Keratinocyte (primary cell): Measurements from ENCODE around the gene TMEM260. TPM values are rescaled to one million over a fixed set of nuclear protein-coding genes. Genes with fewer than 3 reads are reported as not detected.

Experiments used
- DNase-seq: peaks from one replicate; pipeline ENCODE4 v3.0.0-alpha.2; 2011; ENCODE audit warnings: low read depth, missing footprints, low spot score
- FAIRE-seq: peaks from 2 replicates; lab custom pipeline; 2011; peaks lifted over from hg19 to GRCh38; lab: Jason Lieb, UNC
- H2AFZ ChIP-seq: 2 replicates; pipeline ENCODE4 v1.6.0; 2012; ENCODE audit warnings: low read length, control low read depth, inconsistent platforms; ENCODE audit not compliant: control insufficient read depth
- H3K27ac ChIP-seq: 2 replicates; pipeline ENCODE4 v1.5.1; 2011; ENCODE audit warnings: low read length; ENCODE audit not compliant: control insufficient read depth, insufficient read depth
- H3K27me3 ChIP-seq: 3 replicates; pipeline ENCODE4 v1.6.0; 2011; ENCODE audit warnings: low read length; ENCODE audit not compliant: control insufficient read depth, insufficient read depth; ENCODE audit errors: extremely low read depth
- H3K36me3 ChIP-seq, 2 experiments: 2 replicates in 1 of 2; 3 replicates in 1 of 2; pipeline ENCODE4 v1.5.1; 2011; ENCODE audit warnings: low read length in 2 of 2, mild to moderate bottlenecking in 1 of 2; ENCODE audit not compliant: control insufficient read depth in 2 of 2, insufficient read depth in 2 of 2; ENCODE audit errors: extremely low read depth in 1 of 2
- H3K4me1 ChIP-seq: 3 replicates; pipeline ENCODE4 v1.5.1; 2011; ENCODE audit warnings: low read length; ENCODE audit not compliant: control insufficient read depth, insufficient read depth; ENCODE audit errors: extremely low read depth
- H3K4me2 ChIP-seq: 3 replicates; pipeline ENCODE4 v1.6.0; 2011; ENCODE audit warnings: low read depth, low read length; ENCODE audit not compliant: control insufficient read depth, insufficient read depth; ENCODE audit errors: extremely low read depth
- H3K4me3 ChIP-seq, 3 experiments: fragments of 200-600 bp in 1 of 3; sonication (generic) in 1 of 3; 2 replicates in 2 of 3; 3 replicates in 1 of 3; pipeline ENCODE4 v1.5.1; 2011 to 2016; ENCODE audit warnings: low read length in 3 of 3, mild to moderate bottlenecking in 3 of 3, control low read depth in 2 of 3, inconsistent platforms in 1 of 3, low read depth in 1 of 3, mixed read lengths in 1 of 3, mixed run types in 1 of 3, moderate library complexity in 1 of 3; ENCODE audit not compliant: control insufficient read depth in 2 of 3, insufficient read depth in 2 of 3; ENCODE audit errors: extremely low read depth in 1 of 3
- H3K79me2 ChIP-seq: 2 replicates; pipeline ENCODE4 v1.6.0; 2012; ENCODE audit warnings: low read length; ENCODE audit not compliant: control insufficient read depth, insufficient read depth
- H3K9ac ChIP-seq: 3 replicates; pipeline ENCODE4 v1.6.0; 2011; ENCODE audit warnings: low read length; ENCODE audit not compliant: control insufficient read depth, insufficient read depth; ENCODE audit errors: extremely low read depth
- H3K9me1 ChIP-seq: 3 replicates; pipeline ENCODE4 v1.6.0; 2011; ENCODE audit warnings: low read length; ENCODE audit not compliant: control insufficient read depth, insufficient read depth; ENCODE audit errors: extremely low read depth
- H3K9me3 ChIP-seq: 2 replicates; pipeline ENCODE4 v1.5.1; 2012; ENCODE audit warnings: low read depth, low read length; ENCODE audit not compliant: control insufficient read depth
- H4K20me1 ChIP-seq: 3 replicates; pipeline ENCODE4 v1.6.0; 2011; ENCODE audit warnings: low read length; ENCODE audit not compliant: control insufficient read depth, insufficient read depth; ENCODE audit errors: extremely low read depth
- EZH2 ChIP-seq: IDR thresholded peaks from one replicate; pipeline ENCODE4 v1.6.1; 2012; ENCODE audit warnings: inconsistent platforms, mild to moderate bottlenecking, low read length, moderate library complexity
- dilution Hi-C: fragments of 300-500 bp; cut with MboI; formaldehyde crosslinking; loops from one replicate; pipeline ENCODE4 v1.7.0; 2020; ENCODE audit warnings: low sequenced_read_pairs; ENCODE audit not compliant: extremely low pct_ligation_motif_present
- polyA plus RNA-seq, 5 experiments: library from polyadenylated mRNA; depleted of rRNA in 3 of 5; stranded (reverse) in 3 of 5; stranded (forward) in 1 of 5; unstranded in 1 of 5; fragments of >200 nt; gene quantifications; 1 replicate in 1 of 5; 2 replicates in 3 of 5; 3 replicates in 1 of 5; pipeline versions ENCODE4 v1.2.1 to v1.2.3, GENCODE V29; 2011 to 2012; ENCODE audit warnings: missing spikeins in 2 of 5, low read depth in 1 of 5, low replicate concordance in 1 of 5
- TF ChIP-seq, protein P1 (sequence below), 3 experiments: IDR thresholded peaks in 1 of 3; conservative IDR thresholded peaks in 1 of 3; optimal IDR thresholded peaks in 1 of 3; 2 replicates in 2 of 3; 3 replicates in 1 of 3; pipeline versions ENCODE3 to v1.5.1; 2011; ENCODE audit warnings: low read length in 3 of 3, mild to moderate bottlenecking in 3 of 3, moderate library complexity in 2 of 3, control low read depth in 1 of 3, inconsistent platforms in 1 of 3; ENCODE audit not compliant: insufficient read depth in 2 of 3; ENCODE audit errors: extremely low read depth in 1 of 3

Gene TMEM260
- polyA plus RNA-seq, 1 donor (not counting 4 experiments of a cell fraction or from before 2014, with no cell fraction given) = 13.1 TPM

DNA sequence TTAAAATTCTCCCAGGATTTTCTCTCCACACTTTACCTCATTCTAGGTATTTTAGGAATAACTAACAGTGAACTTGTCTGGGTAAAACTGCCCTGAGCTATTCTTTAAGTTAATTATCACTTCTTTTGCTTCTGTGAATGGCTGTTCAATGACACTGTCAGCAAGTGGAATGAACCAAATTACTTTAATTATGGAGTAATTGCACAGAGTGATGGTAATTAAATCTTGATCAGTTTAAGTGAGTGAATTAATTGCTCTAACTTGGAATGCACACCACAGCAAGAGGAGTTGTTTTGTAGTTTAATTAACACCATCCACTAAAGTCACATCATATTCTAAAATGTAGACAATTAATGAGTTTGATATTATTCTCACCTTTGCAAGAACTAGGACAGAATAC lies 36.2 kb upstream of the TMEM260 start:
- TF ChIP-seq, protein P1, sequence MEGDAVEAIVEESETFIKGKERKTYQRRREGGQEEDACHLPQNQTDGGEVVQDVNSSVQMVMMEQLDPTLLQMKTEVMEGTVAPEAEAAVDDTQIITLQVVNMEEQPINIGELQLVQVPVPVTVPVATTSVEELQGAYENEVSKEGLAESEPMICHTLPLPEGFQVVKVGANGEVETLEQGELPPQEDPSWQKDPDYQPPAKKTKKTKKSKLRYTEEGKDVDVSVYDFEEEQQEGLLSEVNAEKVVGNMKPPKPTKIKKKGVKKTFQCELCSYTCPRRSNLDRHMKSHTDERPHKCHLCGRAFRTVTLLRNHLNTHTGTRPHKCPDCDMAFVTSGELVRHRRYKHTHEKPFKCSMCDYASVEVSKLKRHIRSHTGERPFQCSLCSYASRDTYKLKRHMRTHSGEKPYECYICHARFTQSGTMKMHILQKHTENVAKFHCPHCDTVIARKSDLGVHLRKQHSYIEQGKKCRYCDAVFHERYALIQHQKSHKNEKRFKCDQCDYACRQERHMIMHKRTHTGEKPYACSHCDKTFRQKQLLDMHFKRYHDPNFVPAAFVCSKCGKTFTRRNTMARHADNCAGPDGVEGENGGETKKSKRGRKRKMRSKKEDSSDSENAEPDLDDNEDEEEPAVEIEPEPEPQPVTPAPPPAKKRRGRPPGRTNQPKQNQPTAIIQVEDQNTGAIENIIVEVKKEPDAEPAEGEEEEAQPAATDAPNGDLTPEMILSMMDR (optimal IDR thresholded peaks at IDR 0.05 in 1 of 3, IDR thresholded peaks at IDR 0.05 in 1 of 3, conservative IDR thresholded peaks at IDR 0.05 in 1 of 3; ENCODE audit: extremely low read depth in 1 of 3, insufficient read depth in 2 of 3, low read length in 3 of 3) = no peak
- TF ChIP-seq EZH2 = no peak
- H3K4me1 ChIP-seq = no peaks in the 10 kb centered on the region
- H3K27me3 ChIP-seq = no peaks in the 10 kb centered on the region
- H3K9ac ChIP-seq = no peak overlapping the region
- H3K4me3 ChIP-seq = no peak overlapping the region
- H3K9me3 ChIP-seq = no peaks in the 10 kb centered on the region
- no peaks in the 10 kb centered on the region for H3K9me1 ChIP-seq
- H3K79me2 ChIP-seq = no peaks in the 10 kb centered on the region
- H4K20me1 ChIP-seq = no peaks in the 10 kb centered on the region
- no peak overlapping the region for H3K4me2 ChIP-seq
- DNase-seq = no peak
- H3K27ac ChIP-seq = no peak overlapping the region
- H2AFZ ChIP-seq = no peak overlapping the region
- no peaks in the 10 kb centered on the region for H3K36me3 ChIP-seq
- dilution Hi-C loops = no loop called here
- no peak for FAIRE-seq

DNA sequence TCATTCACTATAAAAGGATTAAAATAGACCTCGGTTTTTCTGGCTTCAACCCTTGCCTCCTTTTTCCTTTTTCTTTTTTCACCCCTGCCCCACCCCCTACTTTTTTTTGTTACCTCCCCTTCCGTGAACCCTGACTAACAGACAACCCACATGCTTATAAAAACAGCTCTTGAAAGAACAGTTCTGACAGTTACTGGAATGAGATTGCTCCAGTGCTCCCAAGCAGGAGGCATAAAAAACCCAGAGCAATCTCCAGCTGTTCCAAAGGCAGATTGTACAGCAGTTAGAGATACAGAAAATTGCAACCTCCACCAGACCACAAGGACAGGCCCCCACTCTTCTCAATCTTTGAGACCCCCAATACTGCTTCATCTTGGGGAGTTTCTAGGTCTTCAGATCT lies 29.9 kb upstream of the TMEM260 start:
- Histone ChIP-seq H3K27me3 (no peaks in the 10 kb centered on the region), H3K9ac (no peak overlapping the region), H3K9me1 (no peaks in the 10 kb centered on the region), H3K4me1 (no peaks in the 10 kb centered on the region), H2AFZ (no peak overlapping the region), H4K20me1 (no peaks in the 10 kb centered on the region), H3K79me2 (no peaks in the 10 kb centered on the region), H3K9me3 (no peaks in the 10 kb centered on the region), H3K4me3 (no peak overlapping the region), H3K36me3 (no peaks in the 10 kb centered on the region), H3K27ac (no peak overlapping the region), H3K4me2 (no peak overlapping the region)
- TF ChIP-seq EZH2 = no peak
- TF ChIP-seq, protein P1 (optimal IDR thresholded peaks at IDR 0.05 in 1 of 3, IDR thresholded peaks at IDR 0.05 in 1 of 3, conservative IDR thresholded peaks at IDR 0.05 in 1 of 3; ENCODE audit: extremely low read depth in 1 of 3, insufficient read depth in 2 of 3, low read length in 3 of 3) = no peak
- FAIRE-seq (no peak), DNase-seq (no peak)
- dilution Hi-C loops = no loop called here
